HepG2 (cell line): Measurements from ENCODE around the gene S100P. TPM values are rescaled to one million over a fixed set of nuclear protein-coding genes. Genes with fewer than 3 reads are reported as not detected.
A peak's percentile ranks its signal among the peaks of the same experiment; 100 is the strongest.

Experiments
- ELF1 ChIP-seq: sonication (generic); formaldehyde crosslinking; IDR thresholded peaks from 2 replicates; pipeline ENCODE4 v1.4.0; 2020; ENCODE audit warnings: missing genetic modification reagents
- KDM2A ChIP-seq: sonication (generic); formaldehyde crosslinking; IDR thresholded peaks from 2 replicates; pipeline ENCODE4 v1.4.0; 2020; ENCODE audit warnings: low read depth, missing genetic modification reagents, borderline replicate concordance
- MEF2D ChIP-seq: sonication (generic); formaldehyde crosslinking; IDR thresholded peaks from 2 replicates; pipeline ENCODE4 v1.5.1; 2020; ENCODE audit warnings: mild to moderate bottlenecking, missing genetic modification reagents
- SAP130 ChIP-seq: IDR thresholded peaks from 2 replicates; pipeline ENCODE4 v1.6.1; 2016; ENCODE audit warnings: low read depth
- ZMAT3 ChIP-seq: sonication (generic); formaldehyde crosslinking; conservative IDR thresholded peaks from 2 replicates; pipeline ENCODE4 v1.7.0; 2021; ENCODE audit warnings: missing genetic modification reagents
- ZNF430 ChIP-seq: sonication (generic); formaldehyde crosslinking; IDR thresholded peaks from 2 replicates; pipeline ENCODE4 v1.9.0; 2021; ENCODE audit warnings: mild to moderate bottlenecking, missing genetic modification reagents
- polyA plus RNA-seq, 8 experiments: library from polyadenylated mRNA; depleted of rRNA in 3 of 8; stranded (reverse) in 7 of 8; unstranded in 1 of 8; fragments of >200 nt; fragmentation: Illumina TruSeq in 4 of 8; extraction: Trizol in 4 of 8; gene quantifications; 2 replicates each; pipeline versions ENCODE4 v1.2.1 to v1.2.3, GENCODE V29; 2011 to 2016; ENCODE audit warnings: low read depth in 4 of 8, missing spikeins in 1 of 8, mixed read lengths in 1 of 8; ENCODE audit not compliant: insufficient read depth in 1 of 8
- total RNA-seq, 5 experiments: library from RNA; depleted of rRNA; stranded (reverse); fragments of >200 nt; fragmentation: Illumina TruSeq; extraction: Trizol; gene quantifications; 2 replicates each; pipeline ENCODE4 v1.2.3, GENCODE V29; 2016; ENCODE audit warnings: low read depth in 1 of 5
- TF ChIP-seq, protein P1 (sequence below): fragments of 450-650 bp; IDR thresholded peaks from 2 replicates; pipeline ENCODE4 v1.6.1; 2017; ENCODE audit warnings: mild to moderate bottlenecking
- TF ChIP-seq, protein P2 (sequence below): sonication (generic); formaldehyde crosslinking; IDR thresholded peaks from 2 replicates; pipeline ENCODE4 v1.5.0; 2020; ENCODE audit warnings: missing genetic modification reagents, mild to moderate bottlenecking, borderline replicate concordance
- TF ChIP-seq, protein P3 (sequence below): sonication (generic); formaldehyde crosslinking; IDR thresholded peaks from 2 replicates; pipeline ENCODE4 v1.4.0; 2020; ENCODE audit warnings: missing genetic modification reagents, borderline replicate concordance

The S100P gene
- total and polyA plus RNA-seq, 2 of the 13 experiments (the other 11 are each of a cell fraction or from before 2014, with no cell fraction given) = 278 to 1,649 TPM

DNA sequence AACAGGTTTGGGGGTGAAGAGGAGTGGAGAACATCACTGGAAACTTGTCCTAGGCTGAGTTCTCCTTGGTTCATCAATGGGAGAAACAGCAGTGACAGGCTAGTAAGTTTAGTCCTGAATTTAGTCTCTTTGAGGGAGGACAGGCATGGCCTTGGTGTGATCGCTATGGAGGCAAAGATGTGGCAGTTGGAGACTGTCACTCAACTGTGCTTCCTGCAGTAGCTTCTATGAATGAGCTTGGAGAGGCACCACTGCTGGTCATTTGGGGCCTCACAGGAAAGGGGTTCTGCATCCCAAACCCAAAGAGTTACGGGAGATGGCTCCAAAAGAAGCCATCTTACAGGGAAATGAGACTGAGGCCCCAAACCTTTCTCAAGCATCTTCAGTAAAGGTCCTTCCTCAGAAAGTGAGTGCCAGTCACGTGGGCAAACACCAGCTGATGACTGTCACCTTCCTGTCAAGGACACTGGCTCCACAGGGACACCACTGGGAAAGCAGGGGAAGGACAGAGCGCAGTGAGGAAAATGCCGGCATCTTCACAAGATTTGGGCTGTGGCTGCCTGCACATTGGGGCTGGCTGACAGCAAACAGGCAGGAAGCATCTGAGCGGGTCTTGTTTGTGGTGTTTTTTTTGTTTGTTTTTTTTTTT is 46.0 kb upstream of the S100P start (continued):
- TF ChIP-seq, protein P1, sequence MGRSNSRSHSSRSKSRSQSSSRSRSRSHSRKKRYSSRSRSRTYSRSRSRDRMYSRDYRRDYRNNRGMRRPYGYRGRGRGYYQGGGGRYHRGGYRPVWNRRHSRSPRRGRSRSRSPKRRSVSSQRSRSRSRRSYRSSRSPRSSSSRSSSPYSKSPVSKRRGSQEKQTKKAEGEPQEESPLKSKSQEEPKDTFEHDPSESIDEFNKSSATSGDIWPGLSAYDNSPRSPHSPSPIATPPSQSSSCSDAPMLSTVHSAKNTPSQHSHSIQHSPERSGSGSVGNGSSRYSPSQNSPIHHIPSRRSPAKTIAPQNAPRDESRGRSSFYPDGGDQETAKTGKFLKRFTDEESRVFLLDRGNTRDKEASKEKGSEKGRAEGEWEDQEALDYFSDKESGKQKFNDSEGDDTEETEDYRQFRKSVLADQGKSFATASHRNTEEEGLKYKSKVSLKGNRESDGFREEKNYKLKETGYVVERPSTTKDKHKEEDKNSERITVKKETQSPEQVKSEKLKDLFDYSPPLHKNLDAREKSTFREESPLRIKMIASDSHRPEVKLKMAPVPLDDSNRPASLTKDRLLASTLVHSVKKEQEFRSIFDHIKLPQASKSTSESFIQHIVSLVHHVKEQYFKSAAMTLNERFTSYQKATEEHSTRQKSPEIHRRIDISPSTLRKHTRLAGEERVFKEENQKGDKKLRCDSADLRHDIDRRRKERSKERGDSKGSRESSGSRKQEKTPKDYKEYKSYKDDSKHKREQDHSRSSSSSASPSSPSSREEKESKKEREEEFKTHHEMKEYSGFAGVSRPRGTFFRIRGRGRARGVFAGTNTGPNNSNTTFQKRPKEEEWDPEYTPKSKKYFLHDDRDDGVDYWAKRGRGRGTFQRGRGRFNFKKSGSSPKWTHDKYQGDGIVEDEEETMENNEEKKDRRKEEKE = no peak
- TF ChIP-seq SAP130 (CRISPR knock-in tag) (peak; percentile 97), KDM2A (CRISPR knock-in tag) (peak; percentile 32; the same call in 1 of the 2 replicates), ZMAT3 (CRISPR knock-in tag) (no peak), ELF1 (CRISPR knock-in tag) (peak; percentile 28; the same call in 1 of the 2 replicates), MEF2D (CRISPR knock-in tag) (no peak), ZNF430 (no peak)
- TF ChIP-seq, protein P2, sequence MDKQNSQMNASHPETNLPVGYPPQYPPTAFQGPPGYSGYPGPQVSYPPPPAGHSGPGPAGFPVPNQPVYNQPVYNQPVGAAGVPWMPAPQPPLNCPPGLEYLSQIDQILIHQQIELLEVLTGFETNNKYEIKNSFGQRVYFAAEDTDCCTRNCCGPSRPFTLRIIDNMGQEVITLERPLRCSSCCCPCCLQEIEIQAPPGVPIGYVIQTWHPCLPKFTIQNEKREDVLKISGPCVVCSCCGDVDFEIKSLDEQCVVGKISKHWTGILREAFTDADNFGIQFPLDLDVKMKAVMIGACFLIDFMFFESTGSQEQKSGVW = no peak
- TF ChIP-seq, protein P3, sequence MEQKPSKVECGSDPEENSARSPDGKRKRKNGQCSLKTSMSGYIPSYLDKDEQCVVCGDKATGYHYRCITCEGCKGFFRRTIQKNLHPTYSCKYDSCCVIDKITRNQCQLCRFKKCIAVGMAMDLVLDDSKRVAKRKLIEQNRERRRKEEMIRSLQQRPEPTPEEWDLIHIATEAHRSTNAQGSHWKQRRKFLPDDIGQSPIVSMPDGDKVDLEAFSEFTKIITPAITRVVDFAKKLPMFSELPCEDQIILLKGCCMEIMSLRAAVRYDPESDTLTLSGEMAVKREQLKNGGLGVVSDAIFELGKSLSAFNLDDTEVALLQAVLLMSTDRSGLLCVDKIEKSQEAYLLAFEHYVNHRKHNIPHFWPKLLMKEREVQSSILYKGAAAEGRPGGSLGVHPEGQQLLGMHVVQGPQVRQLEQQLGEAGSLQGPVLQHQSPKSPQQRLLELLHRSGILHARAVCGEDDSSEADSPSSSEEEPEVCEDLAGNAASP (CRISPR knock-in tag) = peak; percentile 45; the same call in 1 of the 2 replicates
